Prostate gland (tissue), 2 donors: ENCODE measurements around the gene IRX2.

Experiments used
- POLR2A ChIP-seq: fragments of 450-650 bp; IDR thresholded peaks from one replicate; pipeline ENCODE4 v1.6.1; 2016; ENCODE audit warnings: antibody characterized with exemption, mild to moderate bottlenecking
- POLR2AphosphoS5 ChIP-seq: sonication (generic); formaldehyde crosslinking; IDR thresholded peaks from one replicate; pipeline ENCODE4 v1.6.1; 2017; ENCODE audit warnings: antibody characterized with exemption
- TF ChIP-seq, protein P1 (sequence below), 4 experiments: fragments of 200-600 bp in 2 of 4; fragments of 450-650 bp in 2 of 4; sonication (generic) in 2 of 4; IDR thresholded peaks; 1 replicate in 3 of 4; 2 replicates in 1 of 4; pipeline ENCODE4 v1.5.1; 2016 to 2019; ENCODE audit warnings: antibody characterized with exemption in 4 of 4, mild to moderate bottlenecking in 2 of 4, moderate library complexity in 2 of 4

DNA sequence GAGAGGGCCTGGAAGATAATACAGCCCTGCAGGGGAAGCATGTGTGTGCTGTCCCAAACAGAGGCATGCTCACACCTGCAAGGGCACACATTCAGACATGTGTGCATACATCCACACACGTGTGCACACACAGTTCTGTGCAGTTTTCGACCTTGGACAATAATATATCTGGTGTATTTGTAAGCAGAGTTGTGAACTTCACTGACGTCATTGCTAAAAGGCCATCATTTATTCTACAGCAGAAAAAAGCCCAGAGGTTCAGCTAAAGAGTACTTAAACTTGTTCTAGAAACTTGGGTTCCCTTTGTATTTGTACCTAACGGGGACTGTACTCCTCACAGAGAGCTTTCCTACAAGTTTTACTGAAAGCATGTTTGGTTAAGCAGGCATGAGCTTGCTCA lies 19.5 kb downstream of the IRX2 start:
- TF ChIP-seq, protein P1, sequence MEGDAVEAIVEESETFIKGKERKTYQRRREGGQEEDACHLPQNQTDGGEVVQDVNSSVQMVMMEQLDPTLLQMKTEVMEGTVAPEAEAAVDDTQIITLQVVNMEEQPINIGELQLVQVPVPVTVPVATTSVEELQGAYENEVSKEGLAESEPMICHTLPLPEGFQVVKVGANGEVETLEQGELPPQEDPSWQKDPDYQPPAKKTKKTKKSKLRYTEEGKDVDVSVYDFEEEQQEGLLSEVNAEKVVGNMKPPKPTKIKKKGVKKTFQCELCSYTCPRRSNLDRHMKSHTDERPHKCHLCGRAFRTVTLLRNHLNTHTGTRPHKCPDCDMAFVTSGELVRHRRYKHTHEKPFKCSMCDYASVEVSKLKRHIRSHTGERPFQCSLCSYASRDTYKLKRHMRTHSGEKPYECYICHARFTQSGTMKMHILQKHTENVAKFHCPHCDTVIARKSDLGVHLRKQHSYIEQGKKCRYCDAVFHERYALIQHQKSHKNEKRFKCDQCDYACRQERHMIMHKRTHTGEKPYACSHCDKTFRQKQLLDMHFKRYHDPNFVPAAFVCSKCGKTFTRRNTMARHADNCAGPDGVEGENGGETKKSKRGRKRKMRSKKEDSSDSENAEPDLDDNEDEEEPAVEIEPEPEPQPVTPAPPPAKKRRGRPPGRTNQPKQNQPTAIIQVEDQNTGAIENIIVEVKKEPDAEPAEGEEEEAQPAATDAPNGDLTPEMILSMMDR (IDR thresholded peaks at IDR 0.05) = no peak
- no peak for TF ChIP-seq POLR2A
- no peak for TF ChIP-seq POLR2AphosphoS5
